K562 (cell line): Measurements from ENCODE around the gene UNC13A.

ENCODE experiments used
- CTCF ChIP-seq, 3 experiments: IDR thresholded peaks in 2 of 3; conservative IDR thresholded peaks in 1 of 3; 2 replicates each; pipeline ENCODE4 v1.5.1; 2011 to 2012; ENCODE audit warnings: low read length in 3 of 3, mild to moderate bottlenecking in 3 of 3, control low read depth in 2 of 3, improper control_type of control experiment in 1 of 3, inconsistent platforms in 1 of 3, low read depth in 1 of 3, mixed read lengths in 1 of 3, moderate library complexity in 1 of 3; ENCODE audit not compliant: insufficient read depth in 2 of 3
- EGR1 ChIP-seq: fragments of 450-650 bp; conservative IDR thresholded peaks from 2 replicates; pipeline ENCODE4 v1.6.1; 2017; ENCODE audit warnings: mild to moderate bottlenecking
- HNRNPL ChIP-seq: fragments of 200-400 bp; formaldehyde crosslinking; IDR thresholded peaks from 2 replicates; pipeline ENCODE4 v1.6.1; 2017; ENCODE audit warnings: low read depth, mild to moderate bottlenecking, low read length
- TARDBP ChIP-seq: fragments of 450-650 bp; IDR thresholded peaks from 2 replicates; pipeline ENCODE4 v1.6.1; 2016

- TF ChIP-seq HNRNPL: no peak
- no peak for TF ChIP-seq TARDBP
- TF ChIP-seq CTCF (IDR thresholded peaks at IDR 0.05 in 2 of 3, conservative IDR thresholded peaks at IDR 0.05 in 1 of 3; ENCODE audit: insufficient read depth in 2 of 3, low read depth in 1 of 3, low read length in 3 of 3): peak; percentile 61 to 70 (median 70)
- no peak for TF ChIP-seq EGR1
These were observed 37.4 kb upstream of the UNC13A start for GRCh38 chr19:17725422-17726078.
